H9 (cell line): ENCODE measurements around the gene CDH13. TPM values are rescaled to one million over a fixed set of nuclear protein-coding genes. Genes with fewer than 3 reads are reported as not detected.

ENCODE experiments used
- DNase-seq: peaks from one replicate; pipeline ENCODE4 v3.0.0-alpha.2; 2017
- H2AFZ ChIP-seq: one replicate; pipeline ENCODE4 v1.6.1; 2013; ENCODE audit warnings: mild to moderate bottlenecking, low read length, control low read depth, moderate library complexity
- H2AK5ac ChIP-seq: 2 replicates; pipeline ENCODE4 v1.6.1; 2013; ENCODE audit warnings: low read length, control low read depth, mixed read lengths; ENCODE audit not compliant: insufficient read length
- H2BK120ac ChIP-seq: one replicate; pipeline ENCODE4 v1.6.1; 2013; ENCODE audit warnings: low read depth, mild to moderate bottlenecking, low read length, control low read depth, inconsistent platforms; ENCODE audit not compliant: poor library complexity, severe bottlenecking
- H2BK12ac ChIP-seq: 2 replicates; pipeline ENCODE4 v1.6.1; 2013; ENCODE audit warnings: low read length, control low read depth, mixed read lengths, low read depth; ENCODE audit not compliant: insufficient read length
- H2BK15ac ChIP-seq: 2 replicates; pipeline ENCODE4 v1.6.1; 2013; ENCODE audit warnings: low read depth, low read length, control low read depth
- H2BK20ac ChIP-seq: one replicate; pipeline ENCODE4 v1.6.1; 2013; ENCODE audit warnings: low read depth, mild to moderate bottlenecking, low read length, control low read depth, inconsistent platforms; ENCODE audit not compliant: poor library complexity, severe bottlenecking
- H2BK5ac ChIP-seq: 2 replicates; pipeline ENCODE4 v1.6.1; 2013; ENCODE audit warnings: low read length, control low read depth, mixed read lengths; ENCODE audit not compliant: insufficient read length
- H3K14ac ChIP-seq: 2 replicates; pipeline ENCODE4 v1.6.1; 2013; ENCODE audit warnings: low read length, control low read depth; ENCODE audit not compliant: insufficient read depth
- H3K18ac ChIP-seq: 2 replicates; pipeline ENCODE4 v1.6.1; 2013; ENCODE audit warnings: low read depth, mild to moderate bottlenecking, mixed read lengths, low read length, control low read depth; ENCODE audit not compliant: insufficient read length
- H3K23ac ChIP-seq: 2 replicates; pipeline ENCODE4 v1.6.1; 2013; ENCODE audit warnings: low read length, control low read depth, mixed read lengths, low read depth; ENCODE audit not compliant: insufficient read length
- H3K23me2 ChIP-seq: 2 replicates; pipeline ENCODE4 v1.6.1; 2013; ENCODE audit warnings: low read depth, mild to moderate bottlenecking, mixed read lengths, low read length, control low read depth; ENCODE audit not compliant: insufficient read length, poor library complexity, severe bottlenecking
- H3K27ac ChIP-seq: 2 replicates; pipeline ENCODE4 v1.5.1; 2013; ENCODE audit warnings: low read length, control low read depth, mixed read lengths, low read depth; ENCODE audit not compliant: insufficient read length
- H3K27me3 ChIP-seq: 2 replicates; pipeline ENCODE4 v1.6.1; 2013; ENCODE audit warnings: low read length, control low read depth, inconsistent platforms; ENCODE audit not compliant: insufficient read depth
- H3K4ac ChIP-seq: 2 replicates; pipeline ENCODE4 v1.6.1; 2013; ENCODE audit warnings: low read depth, mild to moderate bottlenecking, control low read depth, inconsistent platforms, low read length, moderate library complexity
- H3K4me1 ChIP-seq: 2 replicates; pipeline ENCODE4 v1.6.1; 2013; ENCODE audit warnings: low read length, control low read depth, inconsistent platforms; ENCODE audit not compliant: insufficient read depth
- H3K4me2 ChIP-seq: 2 replicates; pipeline ENCODE4 v1.6.1; 2013; ENCODE audit warnings: low read length, control low read depth, mixed read lengths; ENCODE audit not compliant: insufficient read length, insufficient read depth
- H3K56ac ChIP-seq: 2 replicates; pipeline ENCODE4 v1.6.1; 2013; ENCODE audit warnings: low read depth, mild to moderate bottlenecking, mixed read lengths, low read length, control low read depth; ENCODE audit not compliant: insufficient read length
- H3K79me1 ChIP-seq: 2 replicates; pipeline ENCODE4 v1.6.1; 2013; ENCODE audit warnings: low read depth, mild to moderate bottlenecking, moderate library complexity, low read length, control low read depth, inconsistent platforms; ENCODE audit not compliant: insufficient read depth, poor library complexity, severe bottlenecking
- H3K79me2 ChIP-seq: 2 replicates; pipeline ENCODE4 v1.6.1; 2013; ENCODE audit warnings: low read length, control low read depth, inconsistent platforms; ENCODE audit not compliant: insufficient read depth
- H3K9ac ChIP-seq: 2 replicates; pipeline ENCODE4 v1.6.1; 2013; ENCODE audit warnings: low read length, control low read depth, mixed read lengths; ENCODE audit not compliant: insufficient read length; ENCODE audit errors: extremely low read depth
- H3K9me3 ChIP-seq: one replicate; pipeline ENCODE4 v1.6.1; 2013; ENCODE audit warnings: low read depth, low read length, inconsistent platforms; ENCODE audit not compliant: control insufficient read depth
- H3T11ph ChIP-seq: one replicate; pipeline ENCODE4 v1.6.1; 2013; ENCODE audit warnings: mild to moderate bottlenecking, low read length, control low read depth, inconsistent platforms
- H4K20me1 ChIP-seq: one replicate; pipeline ENCODE4 v1.6.1; 2013; ENCODE audit not compliant: control insufficient read depth, insufficient read length, insufficient read depth
- H4K5ac ChIP-seq: 2 replicates; pipeline ENCODE4 v1.6.1; 2013; ENCODE audit warnings: low read depth, mild to moderate bottlenecking, mixed read lengths, low read length, control low read depth; ENCODE audit not compliant: insufficient read length
- H4K8ac ChIP-seq: replicated peaks from 2 replicates; pipeline ENCODE4 v1.6.1; 2013; ENCODE audit warnings: low read length, control low read depth, mixed read lengths, low read depth; ENCODE audit not compliant: insufficient read length
- H4K91ac ChIP-seq: 2 replicates; pipeline ENCODE4 v1.6.1; 2013; ENCODE audit warnings: low read depth, mild to moderate bottlenecking, moderate library complexity, mixed read lengths, low read length, control low read depth; ENCODE audit not compliant: insufficient read length
- H3K27ac Mint-ChIP-seq, 3 experiments: 2 replicates in 2 of 3; 3 replicates in 1 of 3; pipeline ENCODE4 v1.8.0; 2020 to 2021; ENCODE audit warnings: mixed read lengths in 3 of 3, mild to moderate bottlenecking in 1 of 3, moderate library complexity in 1 of 3
- H3K27me3 Mint-ChIP-seq: 2 replicates; pipeline ENCODE4 v1.8.0; 2021; ENCODE audit warnings: low read depth, mild to moderate bottlenecking, moderate library complexity, mixed read lengths
- H3K36me3 Mint-ChIP-seq, 3 experiments: 2 replicates in 2 of 3; 3 replicates in 1 of 3; pipeline ENCODE4 v1.8.0; 2020 to 2021; ENCODE audit warnings: low read depth in 3 of 3, mixed read lengths in 3 of 3; ENCODE audit not compliant: insufficient read depth in 1 of 3
- H3K4me1 Mint-ChIP-seq, 2 experiments: 2 replicates each; pipeline ENCODE4 v1.8.0; 2020; ENCODE audit warnings: mixed read lengths in 2 of 2
- H3K4me3 Mint-ChIP-seq, 2 experiments: 2 replicates in 1 of 2; 3 replicates in 1 of 2; pipeline ENCODE4 v1.8.0; 2020 to 2021; ENCODE audit warnings: mild to moderate bottlenecking in 2 of 2, mixed read lengths in 2 of 2, moderate library complexity in 1 of 2
- H3K9me3 Mint-ChIP-seq, 2 experiments: 2 replicates in 1 of 2; 3 replicates in 1 of 2; pipeline ENCODE4 v1.8.0; 2020; ENCODE audit warnings: mild to moderate bottlenecking in 2 of 2, mixed read lengths in 2 of 2, moderate library complexity in 1 of 2
- WGBS: extraction: QIAGEN DNeasy Blood & Tissue Kit; methylation state at CpG from one replicate; pipeline ENCODE4 v1.1.7; 2013; ENCODE audit warnings: missing lambda C conversion rate, low lambda C conversion rate, mixed read lengths; ENCODE audit not compliant: insufficient read length; ENCODE audit errors: extremely low coverage; 5-methylcytosine and 5-hydroxymethylcytosine counted together
- total RNA-seq: library from RNA; stranded (reverse); gene quantifications from 2 replicates; pipeline ENCODE4 v1.2.1, GENCODE V29; 2021
- TF ChIP-seq, protein P1 (sequence below): fragments of 200-600 bp; sonication (generic); conservative IDR thresholded peaks from 3 replicates; pipeline ENCODE4 v1.8.0; 2021; ENCODE audit warnings: antibody characterized with exemption, mild to moderate bottlenecking

Gene CDH13
- total RNA-seq, 1 experiment from 2014 or later: 1.5 TPM

GRCh38 chr16:83134638-83135037 is 507.9 kb downstream of the CDH13 start:
- no peak overlapping the region for H2BK120ac ChIP-seq
- no peaks in the 10 kb centered on the region for H3K9me3 Mint-ChIP-seq
- H3K27me3 Mint-ChIP-seq: peaks cover 1% of the 10 kb centered on the region; the same call in 1 of the 2 replicates
- no peaks in the 10 kb centered on the region for H3K9me3 ChIP-seq
- no peaks in the 10 kb centered on the region for H3K36me3 Mint-ChIP-seq
- H2BK5ac ChIP-seq: no peak overlapping the region
- no peak overlapping the region for H4K5ac ChIP-seq
- peaks cover 15 to 18% of the 10 kb centered on the region in 2 experiments for H3K4me1 Mint-ChIP-seq
- no peak overlapping the region for H3T11ph ChIP-seq
- H2BK20ac ChIP-seq: no peak overlapping the region
- H3K56ac ChIP-seq: no peak overlapping the region
- H3K4me2 ChIP-seq: no peak overlapping the region
- H3K9ac ChIP-seq: no peak overlapping the region
- H3K27ac Mint-ChIP-seq: no peak overlapping the region
- H3K4ac ChIP-seq: no peak overlapping the region
- no peak overlapping the region for H3K18ac ChIP-seq
- H4K91ac ChIP-seq: no peak overlapping the region
- H3K27me3 ChIP-seq: no peaks in the 10 kb centered on the region
- no peaks in the 10 kb centered on the region for H3K79me2 ChIP-seq
- no peak overlapping the region for H3K4me3 Mint-ChIP-seq
- no peak overlapping the region for H2AFZ ChIP-seq
- H2BK15ac ChIP-seq: no peak overlapping the region
- H4K8ac ChIP-seq: no peak overlapping the region
- TF ChIP-seq, protein P1, sequence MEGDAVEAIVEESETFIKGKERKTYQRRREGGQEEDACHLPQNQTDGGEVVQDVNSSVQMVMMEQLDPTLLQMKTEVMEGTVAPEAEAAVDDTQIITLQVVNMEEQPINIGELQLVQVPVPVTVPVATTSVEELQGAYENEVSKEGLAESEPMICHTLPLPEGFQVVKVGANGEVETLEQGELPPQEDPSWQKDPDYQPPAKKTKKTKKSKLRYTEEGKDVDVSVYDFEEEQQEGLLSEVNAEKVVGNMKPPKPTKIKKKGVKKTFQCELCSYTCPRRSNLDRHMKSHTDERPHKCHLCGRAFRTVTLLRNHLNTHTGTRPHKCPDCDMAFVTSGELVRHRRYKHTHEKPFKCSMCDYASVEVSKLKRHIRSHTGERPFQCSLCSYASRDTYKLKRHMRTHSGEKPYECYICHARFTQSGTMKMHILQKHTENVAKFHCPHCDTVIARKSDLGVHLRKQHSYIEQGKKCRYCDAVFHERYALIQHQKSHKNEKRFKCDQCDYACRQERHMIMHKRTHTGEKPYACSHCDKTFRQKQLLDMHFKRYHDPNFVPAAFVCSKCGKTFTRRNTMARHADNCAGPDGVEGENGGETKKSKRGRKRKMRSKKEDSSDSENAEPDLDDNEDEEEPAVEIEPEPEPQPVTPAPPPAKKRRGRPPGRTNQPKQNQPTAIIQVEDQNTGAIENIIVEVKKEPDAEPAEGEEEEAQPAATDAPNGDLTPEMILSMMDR: no peak
- no peak overlapping the region for H2AK5ac ChIP-seq
- no peak overlapping the region for H3K27ac ChIP-seq
- H3K23me2 ChIP-seq: no peaks in the 10 kb centered on the region
- no peaks in the 10 kb centered on the region for H4K20me1 ChIP-seq
- WGBS: no CpG with 5 or more reads among the region's 4 CpGs
- no peaks in the 10 kb centered on the region for H3K79me1 ChIP-seq
- no peak for DNase-seq
- H3K4me1 ChIP-seq: no peaks in the 10 kb centered on the region
- no peak overlapping the region for H3K23ac ChIP-seq
- H3K14ac ChIP-seq: no peak overlapping the region
- H2BK12ac ChIP-seq: no peak overlapping the region
